NCI-H1694 (cell line): ENCODE results near the gene PRSS22.
A peak's percentile ranks its signal among the peaks of the same experiment; 100 is the strongest.

Experiments used
- DNase-seq: peaks from one replicate; lab custom pipeline; 2025; lab: John Stamatoyannopoulos, UW

PRSS22 gene

GRCh38 chr16:2828876-2829430 is 29.0 kb downstream of the PRSS22 start:
- no peak for DNase-seq

DNA sequence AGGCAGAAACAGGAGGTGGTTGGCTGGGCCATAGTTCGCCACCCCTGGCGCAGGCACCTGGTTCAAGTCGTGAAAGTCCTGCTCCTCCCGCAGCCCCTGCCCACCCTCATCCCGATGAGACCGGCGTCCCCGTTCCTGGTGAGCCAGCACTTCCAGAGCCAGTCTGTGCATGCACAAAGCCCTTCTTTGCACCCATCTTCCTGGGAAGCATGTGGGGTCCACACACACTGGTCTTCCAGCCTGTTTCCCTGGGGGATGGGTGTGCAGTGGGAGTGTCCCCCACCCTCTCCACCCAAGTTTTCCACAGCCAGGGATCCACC is 29.5 kb downstream of the PRSS22 start:
- no peak for DNase-seq

DNA sequence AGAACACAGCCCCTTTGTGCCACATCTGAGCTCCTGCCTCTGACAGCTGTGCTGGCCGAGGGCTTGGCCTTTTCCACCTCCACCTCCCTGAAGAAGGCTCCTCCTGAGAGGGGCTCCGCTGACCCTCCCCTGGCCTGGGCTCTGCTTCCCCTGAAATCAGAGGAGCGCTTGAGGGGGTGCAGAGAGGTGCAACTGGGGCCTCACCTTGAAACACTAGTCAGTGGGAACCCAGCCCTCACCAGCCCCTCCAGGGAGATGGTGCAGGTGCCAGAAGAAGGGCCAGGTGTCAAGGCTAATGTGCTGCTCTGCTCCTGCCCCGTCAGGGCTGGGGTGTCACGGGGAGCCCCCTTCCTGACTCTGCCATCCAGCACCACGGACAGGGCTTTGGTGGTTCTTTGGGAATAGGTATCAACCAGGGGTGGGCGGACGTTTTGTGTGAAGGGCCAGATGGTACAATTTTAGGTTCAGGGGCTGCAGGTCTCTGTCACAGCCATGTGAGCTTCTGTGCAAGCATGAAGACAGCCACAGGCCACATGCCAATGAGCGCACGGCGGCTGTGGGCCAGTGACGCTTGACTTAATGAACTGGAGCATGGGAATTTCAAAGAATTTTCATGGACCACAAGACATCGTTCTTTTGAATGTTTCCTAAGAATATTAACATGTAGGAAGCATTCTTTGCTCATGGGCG is 30.0 kb downstream of the PRSS22 start:
- DNase-seq: no peak

DNA sequence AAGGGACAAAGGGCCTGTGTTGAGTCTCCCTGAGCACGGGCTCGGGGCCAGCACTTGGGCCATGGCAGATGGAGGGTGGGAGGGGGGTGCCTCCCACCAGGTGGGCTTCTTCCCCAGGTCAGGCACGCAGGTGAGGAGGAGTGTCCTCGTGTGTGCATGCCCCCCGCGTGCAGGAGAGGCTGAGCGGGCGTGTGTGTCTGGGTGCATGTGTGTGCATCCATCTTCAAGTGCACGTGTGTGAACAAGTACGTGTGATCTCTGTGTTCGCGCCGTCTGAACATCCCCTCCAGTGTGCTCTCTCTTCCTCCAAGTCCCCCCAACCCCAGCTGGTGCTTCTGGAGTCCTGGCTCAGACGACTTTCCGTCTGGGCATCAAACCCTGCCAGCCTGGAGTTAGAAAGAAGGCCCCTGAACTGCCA is 30.6 kb downstream of the PRSS22 start:
- no peak for DNase-seq

GRCh38 chr16:2826591-2827373 is 31.2 kb downstream of the PRSS22 start:
- no peak for DNase-seq

DNA sequence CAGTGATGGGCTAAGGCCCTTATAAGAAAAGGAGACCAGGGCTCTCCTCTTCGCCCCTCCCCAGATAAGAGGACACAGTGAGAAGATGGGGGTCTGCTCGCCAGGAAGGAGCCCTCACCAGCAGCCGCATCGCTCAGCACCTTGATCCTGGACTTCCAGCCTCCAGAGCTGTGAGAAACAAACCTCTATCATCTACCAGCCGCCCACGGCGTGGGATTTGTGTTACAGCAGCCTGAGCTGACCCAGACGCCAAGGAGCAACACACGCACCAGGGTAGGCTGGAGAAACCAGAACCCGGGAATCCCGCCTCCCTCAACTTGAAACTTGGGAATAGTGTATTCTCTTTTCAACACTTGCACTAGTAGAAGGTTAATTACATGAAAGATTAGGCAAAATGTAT is 32.1 kb downstream of the PRSS22 start:
- DNase-seq: no peak

GRCh38 chr16:2825049-2825742 is 32.8 kb downstream of the PRSS22 start:
- DNase-seq: no peak

DNA sequence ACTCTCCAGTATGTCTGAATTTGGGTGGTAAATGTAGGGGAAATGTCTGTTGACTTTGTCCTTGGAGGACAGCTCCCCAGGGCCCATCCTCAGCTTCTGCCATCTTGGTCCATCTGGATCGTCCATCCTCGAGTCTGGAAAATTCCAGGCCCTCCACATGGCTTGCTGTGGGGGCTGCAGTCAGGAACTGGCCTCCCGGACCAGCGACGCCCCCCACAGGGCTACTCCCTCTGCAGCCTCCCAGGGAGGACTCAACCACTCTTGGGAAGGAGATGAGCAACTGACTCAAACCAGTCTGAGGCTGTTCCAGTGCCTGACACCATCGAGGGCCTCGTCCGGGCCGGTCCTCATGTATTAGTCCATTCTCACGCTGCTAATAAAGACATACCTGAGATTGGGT is 33.3 kb downstream of the PRSS22 start:
- DNase-seq: no peak

DNA sequence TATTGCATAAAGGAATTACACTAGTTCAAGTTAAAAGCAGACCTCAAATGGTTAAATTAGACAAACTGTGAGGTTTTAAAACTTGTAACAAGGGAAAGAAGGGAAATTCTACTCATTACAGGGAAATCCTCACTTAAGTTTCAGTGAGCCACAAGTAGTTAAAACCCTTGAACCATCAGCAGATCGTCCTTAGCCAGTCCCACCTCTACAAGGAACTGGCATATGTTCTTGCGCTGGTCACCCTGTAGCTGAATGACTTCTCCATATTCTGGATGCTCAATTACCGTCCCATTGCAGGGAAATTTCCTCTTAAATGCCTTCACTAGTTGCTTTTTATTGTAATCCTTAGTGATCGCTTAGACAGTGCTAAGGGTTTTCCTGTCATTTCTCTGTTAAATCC is 35.5 kb downstream of the PRSS22 start:
- DNase-seq: no peak

- no peak for DNase-seq
These were observed 35.8 kb downstream of the PRSS22 start for GRCh38 chr16:2822158-2822495.

- peak; percentile 44 for DNase-seq
These were observed 36.3 kb downstream of the PRSS22 start for GRCh38 chr16:2821487-2822157.

GRCh38 chr16:2820836-2821486 is 37.0 kb downstream of the PRSS22 start:
- no peak for DNase-seq

DNA sequence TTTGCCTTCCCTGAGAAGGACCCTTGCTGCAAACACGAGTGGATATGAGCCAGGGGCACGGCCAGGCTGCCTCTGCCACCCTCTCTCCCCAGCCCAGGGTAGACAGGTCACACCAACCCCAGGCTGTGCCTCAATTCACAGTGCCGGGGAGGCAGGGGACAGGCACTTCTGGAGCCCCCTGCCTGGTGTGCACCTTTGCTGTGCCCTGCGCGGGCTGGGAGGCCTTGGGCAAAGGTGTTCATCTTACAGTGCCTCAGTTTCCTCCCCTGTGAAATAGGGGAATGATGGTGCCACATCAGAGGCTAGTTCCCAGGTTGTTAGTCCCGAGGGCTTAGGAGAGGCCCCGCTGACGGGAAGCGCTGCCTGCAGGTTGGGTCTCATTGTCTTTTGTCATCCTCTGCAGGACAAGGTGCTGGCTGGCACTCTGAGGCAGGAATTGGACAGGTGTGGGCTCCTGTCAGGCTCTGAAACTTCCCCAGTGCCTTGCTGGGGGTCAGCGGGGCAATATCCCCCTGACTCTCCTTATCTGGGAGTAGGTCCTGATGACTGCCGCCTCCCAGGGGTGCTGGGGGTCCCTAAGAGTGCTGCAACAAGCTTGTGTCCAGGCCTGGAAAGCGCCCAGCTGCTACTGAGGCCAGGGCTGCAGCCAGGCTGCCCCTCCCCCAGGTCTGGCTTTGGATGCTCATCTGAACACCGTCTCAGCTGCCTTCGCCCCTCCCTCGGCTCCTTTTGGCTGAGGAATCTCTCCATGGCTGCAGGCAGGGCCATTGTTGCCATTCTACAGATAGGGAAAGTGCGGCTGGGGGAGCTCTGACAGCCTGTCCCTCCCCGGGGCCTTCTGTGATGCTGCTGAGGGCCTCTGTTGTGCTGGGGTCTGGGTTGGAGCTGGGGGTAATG is 37.8 kb downstream of the PRSS22 start:
- DNase-seq: no peak

GRCh38 chr16:2819179-2819938 is 38.6 kb downstream of the PRSS22 start:
- DNase-seq: no peak

DNA sequence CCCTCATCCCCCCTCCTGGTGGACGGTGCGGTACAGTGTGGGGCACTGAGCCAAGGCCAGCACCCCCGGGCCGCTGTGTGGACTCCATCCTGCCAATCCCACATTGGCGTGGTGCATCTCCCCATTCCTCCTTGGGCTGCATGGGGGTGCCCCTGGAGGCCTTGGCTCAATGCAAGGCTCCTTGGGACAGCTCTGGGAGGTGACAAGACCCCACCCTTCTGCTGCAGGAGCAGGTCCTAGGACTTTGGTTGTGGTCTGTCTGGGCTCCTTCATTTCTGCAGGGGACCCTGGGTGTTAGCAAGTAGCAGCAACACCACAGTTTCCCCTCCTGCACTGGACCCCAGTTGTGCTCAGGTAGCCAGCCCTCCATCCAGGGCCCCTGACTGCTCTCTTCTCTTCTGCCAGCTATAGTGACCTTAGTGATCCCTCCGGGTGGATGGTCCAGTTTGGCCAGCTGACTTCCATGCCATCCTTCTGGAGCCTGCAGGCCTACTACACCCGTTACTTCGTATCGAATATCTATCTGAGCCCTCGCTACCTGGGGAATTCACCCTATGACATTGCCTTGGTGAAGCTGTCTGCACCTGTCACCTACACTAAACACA is 39.6 kb downstream of the PRSS22 start:
- DNase-seq: no peak

DNA sequence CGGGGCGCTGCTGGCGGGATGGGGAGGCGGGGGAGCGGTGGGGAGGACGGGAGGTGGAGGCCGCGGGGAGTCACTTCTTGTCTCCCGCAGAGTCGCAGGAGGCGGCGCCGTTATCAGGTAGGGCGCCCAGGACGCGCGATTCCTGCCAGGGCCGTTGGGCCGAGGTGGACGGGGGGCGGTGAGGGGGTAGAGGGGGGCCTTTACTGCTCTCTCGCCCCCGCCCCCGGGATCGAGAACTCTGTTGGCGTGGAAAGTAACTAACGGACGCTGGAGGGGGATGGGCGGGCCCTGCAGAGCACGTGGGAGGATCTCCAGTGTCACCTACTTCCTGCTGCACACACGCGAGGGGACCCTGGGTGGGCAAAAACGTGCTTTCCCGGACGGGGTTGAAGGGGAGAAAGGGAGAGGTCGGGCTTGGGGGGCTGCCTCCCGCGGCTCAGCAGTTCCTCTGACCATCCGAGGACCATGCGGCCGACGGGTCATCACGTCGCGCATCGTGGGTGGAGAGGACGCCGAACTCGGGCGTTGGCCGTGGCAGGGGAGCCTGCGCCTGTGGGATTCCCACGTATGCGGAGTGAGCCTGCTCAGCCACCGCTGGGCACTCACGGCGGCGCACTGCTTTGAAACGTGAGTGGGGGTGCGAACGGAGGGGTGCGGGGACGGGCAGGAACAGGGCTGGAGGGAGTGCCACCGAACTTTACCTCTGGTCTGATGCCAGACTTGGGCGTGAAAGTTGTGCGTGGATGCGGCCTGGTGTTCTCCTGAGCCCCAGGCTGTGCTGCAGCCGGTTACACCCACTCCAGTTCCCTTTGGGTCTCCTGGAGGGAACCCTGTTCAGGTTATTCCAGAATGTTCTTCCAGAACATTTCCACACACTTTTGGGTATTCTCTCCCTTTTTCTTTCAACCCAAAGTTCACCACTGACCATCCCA is 40.4 kb downstream of the PRSS22 start:
- no peak for DNase-seq

GRCh38 chr16:2816751-2817339 is 41.1 kb downstream of the PRSS22 start, which contains the start of gene PRSS21:
Gene PRSS21, plus strand, starts transcription at chr16:2817237. Its CDS starts 32 bp downstream, at chr16:2817269.
- no peak for DNase-seq

- no peak for DNase-seq
These were observed 42.6 kb downstream of the PRSS22 start for GRCh38 chr16:2815299-2815771.
